ENCODE measurements around the gene ACBD6.

ACBD6 gene

DNA sequence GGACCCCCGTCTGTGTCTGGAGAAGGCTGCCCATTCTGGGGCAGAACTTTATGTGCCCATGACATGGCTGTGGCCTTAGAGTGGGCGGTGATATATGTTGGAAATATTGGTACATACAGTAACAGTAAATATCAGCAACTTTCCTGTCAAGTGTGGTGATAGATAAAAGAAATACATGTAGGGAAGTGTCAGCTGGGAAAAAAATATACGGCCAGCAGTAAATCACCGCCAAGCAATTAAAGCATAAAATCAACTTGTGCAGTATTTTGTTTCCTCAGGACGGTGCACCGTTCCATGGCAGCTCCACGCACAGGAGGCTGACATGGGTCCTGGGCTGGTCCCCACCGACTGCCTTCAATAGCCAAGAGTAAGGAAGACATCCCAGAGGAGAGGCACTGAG, 244.9 kb downstream of the ACBD6 start:
- DNase-seq (ENCODE audit: low read depth, low spot score): no peak

DNA sequence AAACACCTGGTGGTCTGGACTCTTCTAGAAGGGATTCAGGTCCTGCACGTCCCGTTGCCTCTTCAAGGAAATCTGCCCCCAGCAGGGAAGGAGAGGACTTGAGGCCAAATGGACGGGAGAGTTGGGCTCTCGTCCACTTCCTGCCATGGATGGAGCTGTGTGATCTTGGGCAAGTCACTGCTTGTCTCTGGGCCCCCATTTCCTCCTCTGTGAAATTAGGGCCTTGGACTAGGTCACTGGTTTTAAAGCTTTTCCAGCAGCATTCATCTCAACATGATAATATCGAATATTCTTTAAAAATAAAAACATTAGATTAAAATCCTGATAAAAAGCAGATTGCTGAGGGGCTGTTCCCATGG, 245.4 kb downstream of the ACBD6 start:
- no peak for DNase-seq (ENCODE audit: low read depth, low spot score)

DNA sequence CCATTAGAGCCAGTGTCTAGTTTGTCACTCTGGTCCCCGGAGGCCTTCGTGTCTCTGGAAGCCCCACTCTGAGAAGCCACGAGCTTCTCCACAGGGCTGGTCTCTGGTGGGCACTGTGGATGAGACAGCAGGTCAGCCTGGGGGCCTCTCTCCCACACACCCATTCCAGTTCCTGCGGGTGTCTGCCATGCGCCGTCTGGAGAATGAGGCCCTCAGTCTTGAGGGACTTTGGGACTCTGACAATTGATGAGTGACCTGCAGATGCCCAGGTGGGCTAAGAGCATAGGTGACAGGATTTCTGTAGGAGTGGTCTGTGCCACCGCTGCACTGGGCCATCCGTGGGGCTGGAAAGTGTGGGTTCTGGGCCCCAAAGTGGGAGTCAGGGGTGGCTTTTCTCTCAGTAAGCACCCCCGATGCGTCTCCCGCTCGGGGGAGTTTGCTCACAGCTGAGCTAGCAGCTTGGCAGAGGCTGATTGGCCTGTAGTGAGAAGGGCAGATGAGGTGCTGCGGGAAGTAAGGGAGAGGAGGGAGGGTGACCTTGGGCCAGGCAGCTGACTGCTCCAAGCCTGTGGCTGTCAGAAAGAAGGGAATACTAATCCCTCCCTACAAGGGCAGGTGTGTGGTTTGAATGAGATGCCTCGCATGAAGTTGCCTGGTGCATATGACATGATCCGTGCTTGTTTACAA, 245.9 kb downstream of the ACBD6 start:
- DNase-seq (ENCODE audit: low read depth, low spot score): no peak

DNA sequence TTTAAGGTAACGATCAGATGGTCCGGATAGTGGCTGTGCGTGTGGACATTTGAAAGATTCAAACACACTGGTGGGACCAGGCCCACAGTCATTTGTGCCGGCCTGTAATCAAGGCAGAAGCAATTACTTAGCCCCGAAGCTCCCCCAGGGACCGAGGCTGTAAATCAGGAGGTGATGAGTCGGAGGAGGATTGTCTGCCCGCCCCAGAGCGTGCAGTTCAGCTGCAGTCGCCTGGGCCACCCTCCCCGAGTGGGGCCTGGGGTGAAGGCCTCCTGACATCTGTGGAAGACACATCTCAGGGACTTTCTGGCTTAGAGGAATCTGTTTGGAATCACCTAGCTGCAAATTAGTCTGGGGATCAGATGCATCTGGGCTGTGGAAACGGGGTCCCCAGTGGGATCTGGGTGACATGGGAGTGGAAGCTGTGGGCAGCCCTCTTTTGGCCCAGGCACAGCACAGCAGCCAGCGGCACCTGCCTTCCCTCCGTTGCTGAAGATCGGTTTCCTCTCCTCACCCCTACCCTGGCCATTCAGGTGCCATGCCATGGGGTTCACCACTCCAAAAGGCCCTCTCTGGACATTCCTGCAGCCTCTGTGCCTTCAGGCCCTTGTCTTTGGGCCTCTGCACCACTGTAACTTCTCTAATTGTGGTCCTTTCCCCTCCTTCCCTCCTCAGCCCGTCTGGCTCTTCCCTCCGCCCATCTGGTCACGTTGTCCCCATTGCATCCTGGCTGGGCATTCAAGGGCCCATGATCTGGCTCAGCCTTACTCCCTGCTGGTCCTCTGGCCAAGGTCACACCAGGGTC, 246.6 kb downstream of the ACBD6 start:
- no peak for DNase-seq (ENCODE audit: low read depth, low spot score)

DNA sequence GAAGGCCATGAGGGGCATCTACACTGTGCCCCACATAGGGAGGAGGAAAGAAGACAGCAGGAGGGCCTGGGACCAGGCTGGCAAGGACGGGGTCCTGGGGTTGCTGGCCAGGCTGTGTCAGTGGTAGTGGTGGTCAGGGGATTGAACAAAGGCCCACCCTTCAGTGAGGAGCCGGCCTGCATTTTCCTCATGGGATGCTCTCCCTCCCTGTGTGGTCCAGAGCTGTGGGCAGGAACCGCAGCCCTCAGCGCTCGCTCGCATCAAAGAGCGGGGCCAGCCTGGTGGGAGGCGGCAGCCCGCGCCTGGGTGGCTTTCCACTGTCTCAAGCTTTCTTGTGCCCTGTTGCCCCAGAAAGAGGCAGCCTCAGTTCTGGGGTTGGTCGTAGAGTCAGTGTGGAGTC, 247.5 kb downstream of the ACBD6 start:
- no peak for DNase-seq (ENCODE audit: low read depth, low spot score)

DNA sequence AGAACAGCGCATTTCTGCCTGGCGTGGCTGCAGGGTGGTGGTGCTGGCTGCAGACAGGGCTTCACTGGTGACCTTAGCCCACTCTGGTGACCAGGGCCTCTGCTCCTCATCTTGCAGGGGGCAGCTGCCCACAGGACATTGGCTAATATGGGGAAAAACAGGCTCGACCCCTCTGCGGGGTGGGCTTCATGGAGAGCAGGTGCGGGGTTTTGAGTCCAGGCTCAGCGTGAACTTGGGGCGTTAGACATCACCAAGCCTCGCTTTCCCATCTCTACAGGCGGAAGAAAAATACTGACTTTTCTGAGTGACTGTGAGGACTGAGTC, 247.9 kb downstream of the ACBD6 start:
- DNase-seq (ENCODE audit: low read depth, low spot score): no peak

DNA sequence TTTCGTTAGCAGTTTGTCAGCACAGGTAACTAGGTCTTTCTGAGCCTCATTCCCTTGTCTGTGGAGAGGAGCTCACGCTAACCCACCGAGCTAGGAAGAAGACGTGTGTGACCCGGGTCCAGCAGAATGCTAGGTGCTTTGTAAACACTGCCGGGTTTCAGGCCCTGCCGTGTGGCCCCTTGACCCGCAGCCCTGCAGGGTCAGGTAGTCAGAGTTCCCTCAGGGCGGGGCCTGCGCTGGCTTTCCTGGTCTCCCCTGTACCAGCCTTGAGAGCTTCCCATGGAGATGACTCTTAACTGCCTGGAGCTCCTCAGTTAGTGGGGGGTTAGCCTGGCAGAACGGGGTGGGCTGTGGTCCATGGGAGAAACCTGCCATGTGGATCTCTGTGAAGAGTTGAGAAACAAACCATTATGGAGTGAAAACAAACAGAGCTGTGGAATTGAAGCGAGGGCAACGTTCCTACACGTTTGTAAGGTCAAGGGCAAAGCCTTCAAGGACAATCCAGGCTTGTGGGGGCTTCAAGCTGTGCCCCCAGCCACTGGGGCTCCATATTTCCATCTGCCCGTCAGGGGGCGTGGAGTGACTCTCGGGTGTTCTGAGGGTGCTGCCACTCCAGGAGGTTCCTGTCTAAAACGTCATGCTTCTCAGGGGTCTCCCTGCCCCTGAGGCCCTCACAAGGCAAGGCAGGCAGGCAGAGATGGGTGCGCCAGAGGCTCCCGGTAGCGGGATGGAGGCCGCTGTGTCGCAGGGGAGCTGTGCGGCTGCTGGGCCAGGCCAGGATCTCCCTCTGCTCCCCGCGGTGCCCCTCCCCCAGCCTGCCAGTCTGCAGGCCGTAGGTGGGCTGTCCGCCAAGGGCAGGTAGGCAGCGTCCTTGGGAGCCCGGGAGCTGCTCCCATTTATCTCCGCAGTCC, 248.5 kb downstream of the ACBD6 start:
- peak; percentile 38 for DNase-seq (ENCODE audit: low read depth, low spot score)

DNA sequence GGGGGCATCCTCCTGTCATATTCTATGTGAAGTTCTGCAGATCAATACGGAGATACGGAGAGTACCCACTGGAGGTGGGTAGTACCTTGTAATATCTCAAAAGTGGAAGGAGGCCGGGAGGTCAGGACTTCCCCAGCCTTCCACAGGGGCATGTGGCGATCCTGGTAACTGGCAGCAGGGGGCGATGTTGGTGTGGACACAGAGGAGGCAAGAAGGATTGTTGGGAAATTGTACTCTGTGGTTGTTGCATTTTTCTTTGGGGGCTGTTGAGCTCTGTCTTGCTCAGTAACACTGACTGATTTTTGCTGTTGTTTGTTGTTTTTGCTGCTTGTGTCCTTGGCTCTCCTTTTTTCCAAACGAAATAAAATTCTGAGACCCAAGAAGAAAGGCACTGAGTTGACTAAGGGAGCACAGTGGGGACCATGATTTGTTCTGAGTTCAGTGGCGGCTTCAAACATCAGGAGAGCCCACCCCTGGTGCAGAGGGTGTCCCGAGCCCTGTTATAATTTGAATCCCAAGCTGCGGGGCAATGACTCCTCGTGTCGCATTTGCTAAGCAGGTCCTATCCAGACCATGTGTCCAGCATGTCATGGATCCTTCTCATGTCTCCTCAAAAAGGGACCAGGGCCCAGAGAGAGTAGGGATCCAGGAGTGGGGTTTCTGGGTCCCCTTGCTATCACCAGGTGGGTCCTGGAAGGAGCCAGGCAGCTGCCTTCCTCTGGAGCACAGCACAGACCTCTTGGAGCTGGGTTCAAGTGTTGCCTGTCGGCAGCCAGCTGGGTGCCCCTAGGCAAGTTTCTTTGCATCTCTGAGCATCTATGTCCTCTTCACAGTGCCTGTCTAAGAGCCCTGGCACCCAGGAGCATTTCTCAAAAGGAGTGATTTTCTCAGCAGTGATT, 249.5 kb downstream of the ACBD6 start:
- DNase-seq (ENCODE audit: low read depth, low spot score): peak; percentile 85

DNA sequence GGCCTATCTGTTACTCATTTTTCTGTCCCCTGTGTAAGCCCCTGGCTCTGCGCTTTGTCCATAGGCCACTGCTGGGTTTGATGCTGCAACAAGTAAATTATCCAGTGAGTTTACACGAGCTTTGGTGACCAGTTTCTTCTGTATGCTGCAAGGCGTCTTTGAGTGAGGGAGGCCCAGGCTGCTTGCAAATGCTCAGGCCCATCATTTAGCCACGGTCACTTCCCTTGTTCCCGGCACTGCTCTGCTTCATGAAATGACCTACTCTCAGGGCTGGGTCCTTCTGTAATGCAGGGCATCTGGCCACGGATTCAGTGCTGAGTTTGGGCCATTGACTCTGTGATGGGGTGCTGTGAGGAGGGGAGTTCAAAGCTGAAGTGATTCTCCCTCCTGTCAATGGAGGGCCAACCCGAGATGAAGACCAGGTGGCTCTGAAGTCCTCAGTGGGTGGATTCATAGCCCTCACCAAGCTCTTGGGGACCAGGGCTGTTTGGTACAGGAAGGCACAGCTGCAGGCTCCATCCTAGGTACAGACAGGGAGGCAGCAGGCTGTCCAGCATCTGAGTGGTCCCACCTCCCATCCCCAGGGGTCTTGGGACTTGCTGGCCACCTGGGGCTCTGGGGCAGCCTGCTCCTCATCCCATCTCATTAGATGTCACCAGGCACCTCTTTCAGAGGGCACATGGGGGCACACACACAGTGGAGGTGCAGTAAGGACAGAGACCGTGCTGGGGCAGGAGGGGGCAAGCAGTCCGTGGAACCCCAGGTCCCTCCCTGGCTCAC, 250.7 kb downstream of the ACBD6 start:
- DNase-seq (ENCODE audit: low read depth, low spot score): no peak

DNA sequence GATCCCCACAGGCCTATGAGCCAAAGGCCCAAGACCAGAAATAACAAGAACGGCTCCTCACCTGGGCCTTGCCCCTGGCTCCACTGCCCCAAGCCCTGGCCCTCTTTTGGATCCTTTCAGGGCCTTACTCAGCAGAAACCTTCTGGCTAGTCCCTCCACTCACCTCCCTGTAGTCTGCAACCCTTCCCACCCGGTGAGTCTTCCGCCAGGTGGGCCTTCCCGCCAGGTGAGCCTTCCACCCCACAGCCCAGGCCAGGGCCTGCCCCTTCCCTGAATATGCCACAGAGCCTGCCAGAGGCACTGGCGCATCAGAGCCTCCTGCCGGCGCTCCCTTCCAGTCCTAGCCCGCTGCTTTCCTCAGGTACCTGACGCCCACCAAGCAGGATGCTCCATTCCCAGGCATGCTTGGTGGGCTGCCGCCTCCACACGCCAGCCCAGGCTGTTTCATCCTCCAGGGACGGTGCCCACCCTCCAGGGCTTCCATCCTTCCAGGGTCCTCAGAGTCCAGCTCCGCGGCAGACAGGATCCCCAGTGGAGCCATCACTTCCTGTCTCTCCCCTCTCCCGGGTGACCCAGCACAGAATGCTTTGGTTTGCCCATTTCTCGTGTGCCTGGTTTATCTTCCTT, 251.4 kb downstream of the ACBD6 start:
- no peak for DNase-seq (ENCODE audit: low read depth, low spot score)

DNA sequence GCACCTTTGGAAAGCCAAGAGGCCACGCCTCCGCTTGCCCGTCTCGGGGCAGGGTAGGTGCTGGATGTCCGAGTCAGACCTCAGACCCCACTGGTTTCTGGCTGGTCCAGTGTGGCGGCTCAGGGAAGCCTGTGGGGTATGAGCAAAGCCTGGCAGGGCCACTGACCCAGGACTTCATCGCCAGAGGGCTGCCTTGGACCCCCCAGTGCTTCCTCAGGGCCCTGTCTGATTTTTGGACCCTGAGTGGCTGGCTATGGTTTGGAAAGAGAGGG, 251.9 kb downstream of the ACBD6 start:
- DNase-seq (ENCODE audit: low read depth, low spot score): no peak

DNA sequence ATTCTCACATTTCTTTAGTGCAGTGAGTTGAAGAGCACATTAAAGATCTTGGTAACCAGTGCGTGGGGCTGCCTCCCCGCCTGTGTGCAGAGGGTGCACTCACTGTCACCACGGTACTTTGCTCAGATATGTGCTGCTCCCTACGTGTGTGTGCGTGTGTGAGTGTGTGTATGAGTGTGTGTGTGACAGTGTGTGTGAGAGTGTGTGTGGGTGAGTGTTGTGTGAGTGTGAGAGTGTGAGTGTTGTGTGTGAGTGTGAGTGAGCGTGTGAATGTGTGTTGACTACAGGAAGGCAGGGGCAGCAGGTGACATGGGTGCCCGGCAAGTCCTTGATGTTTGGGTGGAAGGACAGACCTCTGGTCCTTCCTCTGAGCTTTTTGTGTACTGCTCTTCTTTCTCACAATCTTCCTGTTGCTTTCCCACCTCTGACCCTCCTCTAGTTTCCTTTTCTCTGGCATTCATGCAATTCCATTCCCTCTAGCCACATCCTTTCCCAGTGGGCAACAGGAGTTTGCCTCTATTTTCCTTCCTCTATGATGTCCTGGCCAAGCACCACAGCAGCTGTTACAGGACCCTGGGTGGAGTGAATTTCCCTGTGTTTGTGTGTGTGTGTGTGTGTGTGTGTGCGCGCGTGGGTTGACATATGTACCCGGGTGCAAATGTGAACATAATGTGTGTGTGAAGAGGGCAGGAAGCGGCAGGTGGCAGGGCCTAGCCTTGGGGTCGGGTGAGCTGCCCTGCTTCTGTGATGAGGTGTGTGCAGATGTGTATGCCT, 252.5 kb downstream of the ACBD6 start:
- DNase-seq (ENCODE audit: low read depth, low spot score): no peak

DNA sequence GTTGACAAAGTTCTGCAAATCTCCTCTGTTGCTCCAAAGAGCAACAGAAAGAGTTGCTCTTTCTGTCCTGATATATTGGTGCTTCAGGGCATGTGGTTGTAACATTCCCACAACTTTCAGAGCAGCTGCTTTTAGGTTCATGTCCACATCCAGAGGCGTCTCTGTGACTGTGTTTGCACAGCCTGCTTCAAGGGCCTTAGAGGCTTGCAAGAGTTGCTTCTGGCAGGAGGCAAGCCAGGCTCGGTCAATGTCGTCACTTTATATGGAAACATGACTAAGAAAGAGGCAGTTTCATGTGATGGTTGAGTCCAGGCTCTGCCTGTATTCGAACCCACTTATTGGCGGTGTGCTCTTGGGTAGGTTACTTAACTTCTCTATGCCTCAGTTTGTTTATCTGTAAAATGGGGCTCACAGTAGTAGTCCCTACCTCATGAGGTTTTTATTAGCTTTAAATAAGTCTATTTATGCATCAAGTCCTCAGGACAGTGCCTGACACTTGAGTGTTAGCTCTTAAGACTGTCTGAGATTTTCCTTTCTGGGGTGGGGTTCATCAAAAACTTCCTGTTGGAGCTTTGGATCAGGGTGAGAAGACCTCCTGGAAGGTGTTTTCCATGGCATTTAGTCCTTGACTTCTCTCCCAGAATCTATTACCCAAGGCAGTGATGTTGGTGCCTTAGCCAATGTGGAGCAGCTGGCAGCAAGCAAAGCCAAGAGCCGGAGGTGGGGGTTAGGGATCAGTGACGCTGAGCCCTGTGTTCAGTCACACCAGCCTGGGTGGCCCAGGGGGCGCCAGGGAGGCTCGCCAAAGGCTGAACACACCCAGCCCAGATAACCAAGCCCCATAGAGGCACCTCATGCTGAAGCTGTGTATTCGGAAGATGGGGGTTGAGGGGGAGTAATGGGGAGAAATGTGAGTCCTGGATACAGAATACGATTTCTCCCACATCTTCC, 253.4 kb downstream of the ACBD6 start:
- peak; percentile 58 for DNase-seq (ENCODE audit: low read depth, low spot score)

DNA sequence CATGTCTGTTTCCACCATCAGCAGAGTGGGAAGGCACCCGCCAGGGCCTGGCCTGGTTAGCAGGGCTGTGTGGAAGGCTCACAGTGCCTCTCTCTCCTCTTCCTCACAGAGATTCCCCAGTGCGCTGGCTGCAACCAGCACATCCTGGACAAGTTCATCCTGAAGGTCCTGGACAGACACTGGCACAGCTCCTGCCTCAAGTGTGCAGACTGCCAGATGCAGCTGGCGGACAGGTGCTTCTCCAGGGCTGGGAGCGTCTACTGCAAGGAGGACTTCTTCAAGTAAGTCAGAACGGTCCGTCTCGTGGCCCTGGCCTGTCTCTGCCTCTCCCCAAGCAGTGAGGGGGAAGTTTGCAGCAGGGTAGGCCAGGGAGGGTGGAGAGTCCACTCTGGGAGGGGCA, 254.2 kb downstream of the ACBD6 start:
- DNase-seq (ENCODE audit: low read depth, low spot score): no peak

DNA sequence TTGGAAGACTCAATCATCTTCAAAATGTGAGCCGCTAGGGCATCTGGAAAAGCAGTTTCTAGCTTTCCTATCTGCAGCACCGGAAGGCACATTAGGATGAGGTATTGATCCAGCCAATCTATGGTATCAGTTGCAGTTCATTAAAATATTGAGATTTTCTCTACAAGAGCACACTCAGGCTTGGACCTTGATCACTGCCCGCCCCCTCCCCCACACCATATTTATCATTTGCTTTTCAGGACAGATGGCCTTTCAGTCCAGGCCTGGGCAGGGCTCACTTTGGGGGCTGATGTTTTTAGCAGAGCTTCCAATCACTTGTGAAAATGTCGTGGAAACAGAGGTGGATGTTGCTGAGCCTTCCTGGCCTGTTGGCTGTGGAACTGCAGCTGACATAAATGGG, 254.8 kb downstream of the ACBD6 start:
- DNase-seq (ENCODE audit: low read depth, low spot score): no peak

DNA sequence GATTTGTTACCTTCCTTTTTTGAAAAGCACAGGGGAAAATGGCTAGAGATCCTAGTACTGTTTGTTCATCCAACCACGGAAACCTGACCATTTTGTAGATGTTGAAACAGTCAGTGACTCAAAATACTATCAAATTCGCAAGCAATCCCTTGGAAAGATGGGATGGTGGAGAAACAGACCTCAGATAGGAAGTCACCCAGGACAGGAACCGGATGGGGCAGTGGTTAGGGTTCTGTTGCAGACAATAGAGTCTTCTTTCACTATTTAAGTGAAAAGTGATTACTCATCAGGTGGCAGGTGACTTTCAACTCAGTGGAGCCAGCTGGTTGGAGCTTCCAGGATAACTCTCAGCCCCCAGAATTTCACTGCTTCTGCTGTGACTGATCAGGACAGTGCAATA, 255.3 kb downstream of the ACBD6 start:
- DNase-seq (ENCODE audit: low read depth, low spot score): no peak

DNA sequence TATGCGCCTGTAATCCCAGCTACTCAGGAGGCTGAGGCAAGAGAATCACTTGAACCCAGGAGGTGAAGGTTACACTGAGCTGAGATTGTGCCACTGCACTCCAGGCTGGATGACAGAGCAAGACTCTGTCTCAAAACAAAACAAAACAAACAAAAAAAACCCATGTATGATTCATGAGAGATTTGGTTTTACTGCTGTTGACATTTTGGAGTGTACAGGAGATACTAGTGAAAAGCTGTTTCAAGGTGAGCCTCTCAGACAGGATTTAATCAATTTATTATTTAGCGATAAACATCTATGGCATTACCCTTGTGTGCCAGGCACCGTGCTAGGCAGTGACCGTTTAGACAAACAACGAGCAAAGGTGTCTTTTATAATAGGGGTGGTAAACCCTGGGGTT, 255.8 kb downstream of the ACBD6 start:
- no peak for DNase-seq (ENCODE audit: low read depth, low spot score)

DNA sequence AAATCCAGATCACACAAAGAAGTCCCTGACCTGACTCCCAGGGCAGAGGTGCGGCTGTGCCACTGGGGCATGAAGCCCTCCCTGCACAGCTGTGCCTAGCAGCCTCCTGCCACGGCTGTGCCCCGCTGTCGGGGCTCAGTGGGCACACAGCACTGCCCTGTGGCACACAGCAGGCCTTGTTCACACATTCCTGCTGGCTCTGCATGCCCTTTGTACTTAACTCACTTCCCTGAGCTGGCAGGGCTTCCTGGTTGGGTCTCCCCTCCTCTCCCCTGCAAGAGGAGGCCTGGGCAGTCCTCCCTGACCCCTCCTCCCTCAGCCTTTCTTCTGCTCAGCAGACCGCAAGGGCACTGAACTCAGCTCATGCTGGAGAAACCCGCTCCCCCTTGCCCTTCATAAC, 257.5 kb downstream of the ACBD6 start:
- no peak for DNase-seq (ENCODE audit: low read depth, low spot score)

Measured in ELF-1 (cell line).